Neural crest cell (in vitro differentiated cells): ENCODE results near the gene PALMD. TPM values are rescaled to one million over a fixed set of nuclear protein-coding genes. Genes with fewer than 3 reads are reported as not detected.
A peak's percentile ranks its signal among the peaks of the same experiment; 100 is the strongest.

Experiments
- DNase-seq: peaks from one replicate; pipeline ENCODE4 v3.0.0; 2021; ENCODE audit warnings: low read depth, mixed read lengths, low spot score
- H3K27ac Mint-ChIP-seq: one replicate; pipeline ENCODE4 v1.8.0; 2021; ENCODE audit warnings: mild to moderate bottlenecking, mixed read lengths; ENCODE audit not compliant: unreplicated experiment
- H3K27me3 Mint-ChIP-seq: 2 replicates; pipeline ENCODE4 v1.8.0; 2021; ENCODE audit warnings: low read depth, mild to moderate bottlenecking, mixed read lengths
- H3K36me3 Mint-ChIP-seq: 2 replicates; pipeline ENCODE4 v1.8.0; 2021; ENCODE audit warnings: low read depth, mild to moderate bottlenecking, mixed read lengths
- H3K4me1 Mint-ChIP-seq: 2 replicates; pipeline ENCODE4 v1.8.0; 2021; ENCODE audit warnings: mixed read lengths
- H3K4me3 Mint-ChIP-seq: one replicate; pipeline ENCODE4 v1.8.0; 2021; ENCODE audit warnings: mild to moderate bottlenecking, mixed read lengths
- H3K9me3 Mint-ChIP-seq: 2 replicates; pipeline ENCODE4 v1.8.0; 2021; ENCODE audit warnings: mixed read lengths
- CTCF ChIP-seq: fragments of 200-600 bp; sonication (generic); conservative IDR thresholded peaks from 2 replicates; pipeline ENCODE4 v1.5.0; 2021; ENCODE audit warnings: antibody characterized with exemption, mild to moderate bottlenecking
- total RNA-seq: library from RNA; stranded (reverse); gene quantifications from 2 replicates; pipeline ENCODE4 v1.2.1, GENCODE V29; 2021

PALMD gene
- total RNA-seq, 1 donor from 2014 or later: 0.21 TPM

- Mint-ChIP-seq H3K4me3 (no peak overlapping the region), H3K27me3 (no peaks in the 10 kb centered on the region), H3K36me3 (no peaks in the 10 kb centered on the region), H3K4me1 (peaks cover 19% of the 10 kb centered on the region), H3K9me3 (no peaks in the 10 kb centered on the region), H3K27ac (no peak overlapping the region)
- TF ChIP-seq CTCF: no peak
- no peak for DNase-seq
Measured at GRCh38 chr1:99659755-99660210, 13.9 kb downstream of the PALMD start.

- no peak for TF ChIP-seq CTCF
- Mint-ChIP-seq H3K4me1 (peaks cover 19% of the 10 kb centered on the region), H3K9me3 (no peaks in the 10 kb centered on the region), H3K27me3 (no peaks in the 10 kb centered on the region), H3K27ac (no peak overlapping the region), H3K36me3 (no peaks in the 10 kb centered on the region), H3K4me3 (no peak overlapping the region)
- DNase-seq: no peak
Measured at GRCh38 chr1:99660496-99660895, 14.6 kb downstream of the PALMD start.

GRCh38 chr1:99661780-99662179 lies 15.9 kb downstream of the PALMD start:
- Mint-ChIP-seq H3K27ac (no peak overlapping the region), H3K4me3 (no peak overlapping the region), H3K9me3 (no peaks in the 10 kb centered on the region), H3K36me3 (no peaks in the 10 kb centered on the region), H3K4me1 (peaks cover 19% of the 10 kb centered on the region), H3K27me3 (no peaks in the 10 kb centered on the region)
- TF ChIP-seq CTCF: no peak
- DNase-seq: no peak

GRCh38 chr1:99662539-99663080 lies 16.7 kb downstream of the PALMD start:
- DNase-seq: no peak
- no peak for TF ChIP-seq CTCF
- no peaks in the 10 kb centered on the region for H3K27me3 Mint-ChIP-seq
- H3K4me3 Mint-ChIP-seq: no peak overlapping the region
- H3K9me3 Mint-ChIP-seq: no peaks in the 10 kb centered on the region
- H3K36me3 Mint-ChIP-seq: no peaks in the 10 kb centered on the region
- H3K4me1 Mint-ChIP-seq: peaks cover 19% of the 10 kb centered on the region
- H3K27ac Mint-ChIP-seq: peak overlapping the region; percentile 91

GRCh38 chr1:99663501-99663900 lies 17.6 kb downstream of the PALMD start:
- TF ChIP-seq CTCF: no peak
- Mint-ChIP-seq H3K27me3 (no peaks in the 10 kb centered on the region), H3K4me3 (no peak overlapping the region), H3K36me3 (no peaks in the 10 kb centered on the region), H3K4me1 (peaks cover 19% of the 10 kb centered on the region), H3K9me3 (no peaks in the 10 kb centered on the region), H3K27ac (peak overlapping the region; percentile 20)
- no peak for DNase-seq
